Mononuclear cell (primary cell): ENCODE measurements around the gene BCKDHA. TPM values are rescaled to one million over a fixed set of nuclear protein-coding genes. Genes with fewer than 3 reads are reported as not detected.
"Not testable (repeated sequence)": the region's sequence is repeated elsewhere in the genome, so short reads cannot be mapped to it uniquely, and the experiment has no call there.

Experiments
- H3K27me3 ChIP-seq: 2 replicates; pipeline ENCODE4 v1.6.0; 2011; ENCODE audit warnings: low read length, control low read depth; ENCODE audit not compliant: insufficient read depth
- H3K4me1 ChIP-seq: 2 replicates; pipeline ENCODE4 v1.5.1; 2011; ENCODE audit warnings: mild to moderate bottlenecking, low read length, control low read depth; ENCODE audit not compliant: insufficient read depth
- H3K4me3 ChIP-seq: 2 replicates; pipeline ENCODE4 v1.5.1; 2011; ENCODE audit warnings: mild to moderate bottlenecking, low read length, moderate library complexity
- H3K9me3 ChIP-seq: 2 replicates; pipeline ENCODE4 v1.5.1; 2011; ENCODE audit warnings: low read depth, mild to moderate bottlenecking, control low read depth, low read length
- total RNA-seq: library from RNA; depleted of rRNA; stranded (reverse); fragments of >200 nt; gene quantifications from one replicate; pipeline ENCODE4 v1.2.3, GENCODE V29; 2012

BCKDHA gene
- total RNA-seq, 1 donor: 30.2 TPM

DNA sequence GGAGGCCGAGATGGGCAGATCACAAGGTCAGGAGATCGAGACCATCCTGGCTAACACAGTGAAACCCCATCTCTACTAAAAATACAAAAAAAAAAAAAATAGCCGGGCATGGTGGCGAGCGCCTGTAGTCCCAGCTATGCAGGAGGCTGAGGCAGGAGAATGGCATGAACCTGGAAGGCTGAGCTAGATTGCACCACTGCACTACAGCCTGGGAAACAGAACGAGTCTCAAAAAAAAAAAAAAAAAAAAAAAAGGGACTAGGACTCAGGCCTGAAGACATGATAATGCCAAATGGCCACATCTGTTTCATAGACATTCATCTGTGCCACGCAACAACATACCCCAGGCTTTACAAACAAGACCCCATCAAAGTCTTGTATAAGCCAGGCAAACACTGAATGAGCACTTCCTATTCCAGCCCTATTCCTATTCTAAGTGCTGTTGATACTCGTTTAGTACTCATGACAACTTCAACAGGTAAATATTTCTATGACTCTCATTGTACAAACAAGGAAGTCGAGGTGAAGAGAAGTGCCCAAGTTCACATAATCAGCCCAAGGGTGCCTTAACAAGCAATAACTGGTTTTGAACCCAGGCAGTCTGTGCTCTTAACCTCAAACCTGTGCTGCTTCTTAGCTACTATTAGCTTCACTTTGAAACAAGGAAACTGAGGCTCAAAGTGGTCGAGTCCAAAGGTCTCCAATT is 35.3 kb upstream of the BCKDHA start:
- Histone ChIP-seq H3K4me1 (peaks cover 59% of the 10 kb centered on the region), H3K4me3 (no peak overlapping the region), H3K27me3 (no peaks in the 10 kb centered on the region), H3K9me3 (no peaks in the 10 kb centered on the region)

- Histone ChIP-seq H3K4me1 (peaks cover 60% of the 10 kb centered on the region), H3K4me3 (peak overlapping the region; percentile 82), H3K27me3 (no peaks in the 10 kb centered on the region), H3K9me3 (no peaks in the 10 kb centered on the region)
These were observed 34.3 kb upstream of the BCKDHA start for GRCh38 chr19:41363371-41363752.

GRCh38 chr19:41363753-41364523 is 33.7 kb upstream of the BCKDHA start, which contains the start of gene B9D2:
Gene B9D2, minus strand, starts transcription at chr19:41364149. Its CDS starts 630 bp downstream, at chr19:41363519.
- Histone ChIP-seq H3K9me3 (no peaks in the 10 kb centered on the region), H3K4me3 (peak within 1 kb of the TSS; percentile 82), H3K27me3 (no peaks in the 10 kb centered on the region), H3K4me1 (peaks cover 60% of the 10 kb centered on the region)

GRCh38 chr19:41364524-41365391 is 32.9 kb upstream of the BCKDHA start:
- H3K27me3 ChIP-seq: no peaks in the 10 kb centered on the region
- H3K4me1 ChIP-seq: peaks cover 64% of the 10 kb centered on the region
- H3K9me3 ChIP-seq: no peaks in the 10 kb centered on the region
- H3K4me3 ChIP-seq: peak overlapping the region; percentile 82

DNA sequence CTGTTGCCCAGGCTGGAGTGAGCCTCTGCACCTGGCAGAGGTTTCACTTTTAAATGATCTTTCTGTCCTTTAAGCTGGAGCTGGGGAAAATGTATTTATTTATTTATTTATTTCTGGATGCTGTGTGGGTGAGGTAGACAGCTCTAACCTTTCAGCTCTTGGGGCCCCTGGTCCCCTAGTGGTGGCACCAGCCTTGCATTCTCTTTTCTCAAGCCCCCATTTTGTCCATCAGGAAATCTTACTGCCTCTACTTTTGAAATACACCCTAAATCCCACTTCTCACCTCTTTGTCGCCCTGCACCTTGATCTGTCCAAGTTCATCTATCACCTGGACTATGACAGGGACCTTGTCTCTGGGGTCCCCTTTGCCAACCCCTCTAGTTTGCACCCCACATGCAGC is 31.5 kb upstream of the BCKDHA start:
- no peak overlapping the region for H3K4me3 ChIP-seq
- H3K4me1 ChIP-seq: peaks cover 64% of the 10 kb centered on the region
- no peaks in the 10 kb centered on the region for H3K27me3 ChIP-seq
- no peaks in the 10 kb centered on the region for H3K9me3 ChIP-seq

DNA sequence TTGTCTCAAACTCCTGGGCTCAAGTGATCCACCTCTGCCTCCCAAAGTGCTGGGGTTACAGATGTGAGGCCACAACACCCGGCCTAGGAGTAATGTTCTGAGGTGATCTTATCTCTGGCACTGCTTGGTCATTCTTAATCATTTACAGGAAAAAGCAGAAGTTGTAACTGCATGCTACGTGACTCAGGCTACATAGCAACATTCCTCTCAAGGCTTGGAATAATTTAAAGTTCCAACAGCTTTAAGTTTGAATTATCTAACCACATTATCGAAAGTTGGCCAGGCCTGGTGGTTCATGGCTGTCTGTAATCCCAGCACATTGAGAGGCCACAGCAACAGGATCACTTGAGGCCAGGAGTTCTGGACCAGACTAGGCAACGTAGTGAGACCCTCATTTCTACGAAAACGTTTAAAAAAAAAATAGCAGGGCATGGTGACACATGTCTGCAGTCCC is 29.7 kb upstream of the BCKDHA start:
- H3K4me3 ChIP-seq: no peak overlapping the region
- no peaks in the 10 kb centered on the region for H3K27me3 ChIP-seq
- H3K9me3 ChIP-seq: no peaks in the 10 kb centered on the region

GRCh38 chr19:41369769-41370168 is 27.8 kb upstream of the BCKDHA start:
- Histone ChIP-seq H3K27me3 (no peaks in the 10 kb centered on the region), H3K4me1 (peaks cover 43% of the 10 kb centered on the region), H3K4me3 (no peak overlapping the region), H3K9me3 (no peaks in the 10 kb centered on the region)

More for the DNA sequence above, 29.7 kb upstream of the BCKDHA start:
- H3K4me1 ChIP-seq: peaks cover 57% of the 10 kb centered on the region

DNA sequence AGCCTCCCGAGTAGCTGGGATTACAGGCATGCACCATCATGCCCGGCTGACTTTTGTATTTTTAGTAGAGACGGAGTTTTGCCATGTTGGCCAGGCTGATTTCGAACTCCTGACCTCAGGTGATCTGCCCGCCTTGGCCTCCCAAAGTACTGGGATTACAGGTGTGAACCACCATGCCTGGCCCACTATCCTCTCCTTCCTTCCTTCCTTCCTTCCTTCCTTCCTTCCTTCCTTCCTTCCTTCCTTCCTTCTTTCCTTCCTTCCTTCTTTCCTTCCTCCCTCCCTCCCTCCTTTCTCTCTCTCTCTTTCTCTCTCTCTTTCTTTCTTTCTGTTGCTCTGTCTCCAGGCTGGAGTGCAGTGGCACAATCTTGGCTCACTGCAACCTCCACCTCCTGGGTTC is 26.5 kb upstream of the BCKDHA start:
- H3K9me3 ChIP-seq, H3K27me3 ChIP-seq, H3K4me3 ChIP-seq: not testable (repeated sequence)
- peaks cover 36% of the 10 kb centered on the region for H3K4me1 ChIP-seq

GRCh38 chr19:41371541-41371940 is 26.1 kb upstream of the BCKDHA start:
- Histone ChIP-seq H3K4me1 (peaks cover 35% of the 10 kb centered on the region), H3K27me3 (no peaks in the 10 kb centered on the region), H3K4me3 (no peak overlapping the region), H3K9me3 (no peaks in the 10 kb centered on the region)

- H3K4me3 ChIP-seq: no peak overlapping the region
- H3K27me3 ChIP-seq: no peaks in the 10 kb centered on the region
- H3K4me1 ChIP-seq: peaks cover 37% of the 10 kb centered on the region
- no peaks in the 10 kb centered on the region for H3K9me3 ChIP-seq
These were observed 25.1 kb upstream of the BCKDHA start for GRCh38 chr19:41372501-41372900.

- H3K9me3 ChIP-seq: no peaks in the 10 kb centered on the region
- no peak overlapping the region for H3K4me3 ChIP-seq
- no peaks in the 10 kb centered on the region for H3K27me3 ChIP-seq
- peaks cover 35% of the 10 kb centered on the region for H3K4me1 ChIP-seq
These were observed 23.6 kb upstream of the BCKDHA start for GRCh38 chr19:41373993-41374392.

GRCh38 chr19:41376241-41376997 is 21.2 kb upstream of the BCKDHA start, which contains the start of gene TMEM91:
Gene TMEM91, plus strand, starts transcription at chr19:41376533. Its CDS starts 1,777 bp downstream, at chr19:41378310.
- H3K27me3 ChIP-seq: no peaks in the 10 kb centered on the region
- peak within 1 kb of the TSS; percentile 64 for H3K4me3 ChIP-seq
- peaks cover 47% of the 10 kb centered on the region for H3K4me1 ChIP-seq
- H3K9me3 ChIP-seq: no peaks in the 10 kb centered on the region

- H3K9me3 ChIP-seq: no peaks in the 10 kb centered on the region
- H3K27me3 ChIP-seq: no peaks in the 10 kb centered on the region
- H3K4me3 ChIP-seq: peak overlapping the region; percentile 64
- peaks cover 47% of the 10 kb centered on the region for H3K4me1 ChIP-seq
These were observed 20.6 kb upstream of the BCKDHA start for GRCh38 chr19:41376998-41377365.

DNA sequence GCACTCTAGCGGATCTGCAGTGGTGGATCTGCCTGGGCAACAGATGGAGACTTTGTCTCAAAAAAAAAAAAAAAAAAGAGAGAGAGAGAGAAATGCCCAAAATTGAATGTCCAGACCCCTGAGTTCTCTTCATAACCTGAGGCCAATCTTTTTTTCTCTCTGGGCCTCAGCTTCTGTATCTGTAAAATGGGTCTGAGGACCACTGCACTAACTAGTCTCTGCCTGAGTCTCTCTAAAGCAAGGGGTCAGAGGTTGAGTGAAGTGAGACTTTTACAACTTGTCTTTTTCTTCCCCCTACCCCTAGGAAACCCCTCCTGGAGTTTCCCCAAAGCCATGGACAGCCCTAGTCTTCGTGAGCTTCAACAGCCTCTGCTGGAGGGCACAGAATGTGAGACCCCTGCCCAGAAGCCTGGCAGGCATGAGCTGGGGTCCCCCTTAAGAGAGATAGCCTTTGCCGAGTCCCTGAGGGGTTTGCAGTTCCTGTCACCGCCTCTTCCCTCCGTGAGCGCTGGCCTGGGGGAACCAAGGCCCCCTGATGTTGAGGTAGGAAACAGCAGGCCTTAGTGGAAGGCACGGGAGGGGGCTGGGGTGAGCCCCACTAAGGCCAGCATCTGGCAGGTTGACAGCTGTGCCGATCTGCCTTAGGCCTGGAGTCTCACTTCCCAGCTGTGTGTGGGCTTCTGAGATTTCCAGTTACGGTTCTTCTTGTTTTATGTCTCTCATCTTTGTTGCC is 19.5 kb upstream of the BCKDHA start:
- peaks cover 47% of the 10 kb centered on the region for H3K4me1 ChIP-seq
- H3K4me3 ChIP-seq: no peak overlapping the region

More for the DNA sequence above, 19.5 kb upstream of the BCKDHA start:
- Histone ChIP-seq H3K27me3 (no peaks in the 10 kb centered on the region), H3K9me3 (no peaks in the 10 kb centered on the region)
